Spleen (tissue), 11 donors: ENCODE results near the gene NSD2. TPM values are rescaled to one million over a fixed set of nuclear protein-coding genes. Genes with fewer than 3 reads are reported as not detected.
A peak's percentile ranks its signal among the peaks of the same experiment; 100 is the strongest.
"Not testable (repeated sequence)": the region's sequence is repeated elsewhere in the genome, so short reads cannot be mapped to it uniquely, and the experiment has no call there.

ENCODE experiments used
- DNase-seq: peaks from one replicate; pipeline ENCODE4 v3.0.0-alpha.2; 2020
- H3K27ac ChIP-seq, 8 donors: fragments of 200-600 bp; sonication (generic) in 7 of 8; 1 replicate in 4 of 8; 2 replicates in 4 of 8; pipeline versions ENCODE4 v1.5.0 to v1.8.0; 2016 to 2021; ENCODE audit warnings: inconsistent platforms in 4 of 8, mild to moderate bottlenecking in 4 of 8, moderate library complexity in 1 of 8
- H3K27me3 ChIP-seq, 7 donors: fragments of 200-600 bp; sonication (generic) in 6 of 7; replicated peaks in 1 of 7; 1 replicate in 4 of 7; 2 replicates in 3 of 7; pipeline versions ENCODE4 v1.5.0 to v1.8.0; 2016 to 2021; ENCODE audit warnings: inconsistent platforms in 3 of 7, mild to moderate bottlenecking in 1 of 7
- H3K36me3 ChIP-seq, 6 donors: fragments of 200-600 bp; sonication (generic) in 5 of 6; 1 replicate in 4 of 6; 2 replicates in 2 of 6; pipeline versions ENCODE4 v1.5.0 to v1.8.0; 2016 to 2021; ENCODE audit warnings: inconsistent platforms in 2 of 6
- H3K4me1 ChIP-seq, 6 donors: fragments of 200-600 bp; sonication (generic) in 5 of 6; 1 replicate in 3 of 6; 2 replicates in 3 of 6; pipeline versions ENCODE4 v1.5.0 to v1.8.0; 2016 to 2021; ENCODE audit warnings: inconsistent platforms in 3 of 6
- H3K4me3 ChIP-seq, 8 donors: fragments of 200-600 bp; sonication (generic) in 7 of 8; 1 replicate in 4 of 8; 2 replicates in 4 of 8; pipeline versions ENCODE4 v1.5.0 to v1.8.0; 2016 to 2021; ENCODE audit warnings: inconsistent platforms in 4 of 8, mild to moderate bottlenecking in 4 of 8, moderate library complexity in 2 of 8
- H3K9me3 ChIP-seq, 8 donors: fragments of 200-600 bp; sonication (generic) in 7 of 8; 1 replicate in 4 of 8; 2 replicates in 4 of 8; pipeline versions ENCODE4 v1.5.0 to v1.8.0; 2016 to 2021; ENCODE audit warnings: inconsistent platforms in 4 of 8
- CTCF ChIP-seq, 11 experiments: fragments of 200-600 bp in 7 of 11; fragments of 450-650 bp in 4 of 11; sonication (generic) in 4 of 11; IDR thresholded peaks in 8 of 11; conservative IDR thresholded peaks in 3 of 11; 1 replicate in 7 of 11; 2 replicates in 4 of 11; pipeline versions ENCODE4 v1.4.0 to v1.8.0; 2016 to 2021; ENCODE audit warnings: antibody characterized with exemption in 11 of 11, inconsistent platforms in 4 of 11, mild to moderate bottlenecking in 1 of 11
- POLR2A ChIP-seq, 3 donors: fragments of 450-650 bp; IDR thresholded peaks; one replicate each; pipeline ENCODE4 v1.5.1; 2017; ENCODE audit warnings: antibody characterized with exemption in 3 of 3, mild to moderate bottlenecking in 1 of 3
- POLR2AphosphoS5 ChIP-seq, 3 donors: sonication (generic); formaldehyde crosslinking; IDR thresholded peaks; one replicate each; pipeline ENCODE4 v1.5.1; 2017; ENCODE audit warnings: antibody characterized with exemption in 3 of 3
- WGBS, 5 donors: extraction: QIAGEN DNeasy Blood & Tissue Kit in 3 of 5; methylation state at CpG; one replicate each; pipeline versions ENCODE4 v1.1.5 to v1.1.7; 2013 to 2018; 5-methylcytosine and 5-hydroxymethylcytosine counted together
- intact Hi-C: fragments of 100-400 bp; cut with DNase I; formaldehyde crosslinking; loops from one replicate; pipeline ENCODE4 v1.15.0; 2023; ENCODE audit warnings: low total_unique reads
- polyA plus RNA-seq, 3 donors: library from polyadenylated mRNA; stranded (reverse); fragments of 200-250 nt; gene quantifications; one replicate each; pipeline ENCODE4 v1.2.1, GENCODE V29; 2013
- total RNA-seq, 7 donors: library from RNA; depleted of rRNA in 3 of 7; stranded (reverse); fragments of >200 nt in 3 of 7; fragmentation: NEBNext Ultra II Directional in 4 of 7; extraction: Animal tissue kit (Norgen Biotek cat#: 25700) in 4 of 7; gene quantifications; one replicate each; pipeline versions ENCODE4 v1.1.0 to v1.2.1, GENCODE V29; 2016 to 2021
- donor health status: healthy with polysubstance abuse.
- donor health status: DM: no; HTN: no; CAD: no; lungs with moderate emphysema.
- donor health status: DM: no; HTN: no; CAD: no.
- donor health status: Bipolar disorder and iron deficiency.
- donor health status: healthy.
- donor health status: DM: no; HTN: no; CAD: no.
- donor health status: DM: yes; HTN: yes; CAD: no.

The NSD2 gene
- total and polyA plus RNA-seq, 10 donors, result 7.1 to 58.9 (median 47.8) TPM

GRCh38 chr4:1833307-1834046 lies 37.7 kb upstream of the NSD2 start:
- no peak for DNase-seq
- H3K36me3 ChIP-seq, result peaks cover 0 to 92% (median 71%) of the 10 kb centered on the region in 6 donors
- H3K4me3 ChIP-seq, result no peak overlapping the region
- WGBS, 5 donors, result 77 to 92% (median 84%) methylated on average over 7 to 14 of the region's 14 CpGs
- no peaks in the 10 kb centered on the region for H3K9me3 ChIP-seq
- no peak for TF ChIP-seq CTCF (IDR thresholded peaks at IDR 0.05 in 8 of 11, conservative IDR thresholded peaks at IDR 0.05 in 3 of 11)
- TF ChIP-seq POLR2A (IDR thresholded peaks at IDR 0.05), result no peak
- no peak for TF ChIP-seq POLR2AphosphoS5 (IDR thresholded peaks at IDR 0.05)
- intact Hi-C loops, result no loop called here
- peaks cover 0 to 25% (median 14%) of the 10 kb centered on the region in 6 donors for H3K4me1 ChIP-seq
- no peaks in the 10 kb centered on the region for H3K27me3 ChIP-seq
- H3K27ac ChIP-seq, result peak overlapping the region in 1 of 8 donors; percentile 22

- TF ChIP-seq CTCF (IDR thresholded peaks at IDR 0.05 in 8 of 11, conservative IDR thresholded peaks at IDR 0.05 in 3 of 11), result no peak
- DNase-seq, result no peak
- WGBS, 5 donors, result 58 to 81% (median 70%) methylated on average over 13 to 21 of the region's 21 CpGs
- Histone ChIP-seq H3K4me3 (no peak overlapping the region), H3K36me3 (peaks cover 0 to 99% (median 78%) of the 10 kb centered on the region in 6 donors), H3K9me3 (no peaks in the 10 kb centered on the region), H3K27me3 (no peaks in the 10 kb centered on the region), H3K4me1 (peaks cover 0 to 25% (median 14%) of the 10 kb centered on the region in 6 donors), H3K27ac (peak overlapping the region in 2 of 8 donors; percentile 22 to 36)
- intact Hi-C loops, result no loop called here
Observed at GRCh38 chr4:1834047-1834775, 37.0 kb upstream of the NSD2 start.

GRCh38 chr4:1835836-1836235 lies 35.4 kb upstream of the NSD2 start:
- DNase-seq, H3K27ac ChIP-seq, H3K27me3 ChIP-seq, intact Hi-C loops, H3K4me3 ChIP-seq, H3K9me3 ChIP-seq: not testable (repeated sequence)
- peaks cover 0 to 25% (median 14%) of the 10 kb centered on the region in 6 donors for H3K4me1 ChIP-seq
- H3K36me3 ChIP-seq, result peaks cover 0 to 100% (median 89%) of the 10 kb centered on the region in 6 donors
- WGBS, 5 donors, result 94 to 98% (median 97%) methylated on average over 8 of the region's 8 CpGs

- peaks cover 0 to 100% (median 89%) of the 10 kb centered on the region in 6 donors for H3K36me3 ChIP-seq
- H3K4me1 ChIP-seq, result peaks cover 0 to 25% (median 14%) of the 10 kb centered on the region in 6 donors
- H3K9me3 ChIP-seq, result no peaks in the 10 kb centered on the region
- DNase-seq, result no peak
- WGBS, 5 donors, result 94 to 98% (median 96%) methylated on average over 7 of the region's 7 CpGs
- no peaks in the 10 kb centered on the region for H3K27me3 ChIP-seq
- TF ChIP-seq POLR2A (IDR thresholded peaks at IDR 0.05) (no peak), CTCF (IDR thresholded peaks at IDR 0.05 in 8 of 11, conservative IDR thresholded peaks at IDR 0.05 in 3 of 11) (no peak), POLR2AphosphoS5 (IDR thresholded peaks at IDR 0.05) (no peak)
- intact Hi-C loops, result no loop called here
- no peak overlapping the region for H3K4me3 ChIP-seq
- no peak overlapping the region for H3K27ac ChIP-seq
Observed at GRCh38 chr4:1836650-1837049, 34.5 kb upstream of the NSD2 start.
